Heart right ventricle (tissue), 16 donors: Measurements from ENCODE around the gene CCDC124. TPM values are rescaled to one million over a fixed set of nuclear protein-coding genes. Genes with fewer than 3 reads are reported as not detected.

Experiments used
- ATAC-seq, 8 donors: fragments of 200-7000 bp; cut with Tn5 transposase; one replicate each; pipeline ENCODE4 v1.9.1; 2020; ENCODE audit warnings: mild to moderate bottlenecking in 8 of 8, moderate library complexity in 8 of 8, moderate number of reproducible peaks in 1 of 8
- DNase-seq, 2 donors: peaks; one replicate each; pipeline ENCODE4 v3.0.0-alpha.2; 2020
- H3K27ac ChIP-seq, 10 donors: fragments of 200-600 bp; sonication (generic) in 2 of 10; one replicate each; pipeline versions ENCODE4 v1.5.0 to v1.8.0; 2020 to 2022; ENCODE audit warnings: mild to moderate bottlenecking in 3 of 10
- H3K27me3 ChIP-seq, 7 donors: fragments of 200-600 bp; one replicate each; pipeline ENCODE4 v1.8.0; 2021 to 2022; ENCODE audit warnings: mild to moderate bottlenecking in 2 of 7
- H3K36me3 ChIP-seq, 9 donors: fragments of 200-600 bp; sonication (generic) in 1 of 9; one replicate each; pipeline versions ENCODE4 v1.5.0 to v1.8.0; 2020 to 2022; ENCODE audit warnings: mild to moderate bottlenecking in 2 of 9
- H3K4me1 ChIP-seq, 9 donors: fragments of 200-600 bp; sonication (generic) in 1 of 9; one replicate each; pipeline versions ENCODE4 v1.5.0 to v1.8.0; 2020 to 2022; ENCODE audit warnings: mild to moderate bottlenecking in 4 of 9
- H3K4me3 ChIP-seq, 10 donors: fragments of 200-600 bp; sonication (generic) in 2 of 10; one replicate each; pipeline versions ENCODE4 v1.5.0 to v1.8.0; 2020 to 2022; ENCODE audit warnings: mild to moderate bottlenecking in 7 of 10, moderate library complexity in 2 of 10
- H3K9me3 ChIP-seq, 11 donors: fragments of 200-600 bp in 10 of 11; sonication (generic) in 2 of 11; one replicate each; pipeline versions ENCODE4 v1.5.0 to v1.8.0; 2013 to 2022; ENCODE audit warnings: mild to moderate bottlenecking in 2 of 11, control low read depth in 1 of 11, moderate library complexity in 1 of 11
- CTCF ChIP-seq, 9 donors: fragments of 200-600 bp; sonication (generic) in 2 of 9; IDR thresholded peaks; one replicate each; pipeline versions ENCODE4 v1.5.0 to v1.8.0; 2021 to 2022; ENCODE audit warnings: antibody characterized with exemption in 9 of 9, mild to moderate bottlenecking in 5 of 9, moderate library complexity in 1 of 9
- WGBS, 2 donors: extraction: QIAGEN DNeasy Blood & Tissue Kit; methylation state at CpG; one replicate each; pipeline ENCODE4 v1.1.7; 2013; ENCODE audit warnings: inconsistent platforms in 1 of 2; 5-methylcytosine and 5-hydroxymethylcytosine counted together
- intact Hi-C, 10 donors: fragments of 100-400 bp; cut with DNase I; formaldehyde crosslinking; loops; one replicate each; pipeline versions ENCODE4 v1.11.1 to v1.14.2; 2022
- polyA plus RNA-seq, 2 donors: library from polyadenylated mRNA; stranded (reverse); fragments of 200-250 nt; gene quantifications; one replicate each; pipeline ENCODE4 v1.2.3, GENCODE V29; 2013
- total RNA-seq, 10 donors: library from RNA; stranded (reverse); fragmentation: NEBNext Ultra II Directional in 3 of 10; extraction: Animal tissue kit (Norgen Biotek cat#: 25700) in 3 of 10; gene quantifications; one replicate each; pipeline versions ENCODE4 v1.2.1 to v1.2.4, GENCODE V29; 2021 to 2023
- donor health status: Arrhythmogenic right ventricular cardiomyopathy.
- donor health status: ischemic (EF 13 %, LVEDD 7.1; RV severe dilation, severe dysfunction).
- donor health status: healthy with polysubstance abuse.
- donor health status: DM: no; HTN: yes; CAD: no.
- donor health status: DM: no; HTN: no; CAD: no.
- donor health status: ischemic (EF 25% LVEDD 6.9; RV normal size, moderate dysfunction).
- donor health status: ischemic (EF 25% LVEDD 5.7; RV mildly dilated, moderate dysfunction).
- donor health status: healthy.
- donor health status: DM: yes; HTN: yes; CAD: no.
- donor health status: Ischemic cardiomyopathy.
- donor health status: ischemic (EF 35%, LVEDD 5.7; RV mildly dilated, moderate dysfunction).
- donor health status: nonischemic (EF 11% LVEDD 7.7; RV severe dilation, severe dysfunction).
- donor health status: DM: yes; HTN: yes; CAD: no.
- donor health status: PGD.
- donor health status: ischemic (EF 29% LVEDD 5.4; RV normal size, mild dysfunction).
- donor health status: nonischemic (EF 23%, LVEDD 6.1; RV moderate dilation, normal function).

The CCDC124 gene
- total and polyA plus RNA-seq, 12 donors, result 52.0 to 240 (median 66.2) TPM

DNA sequence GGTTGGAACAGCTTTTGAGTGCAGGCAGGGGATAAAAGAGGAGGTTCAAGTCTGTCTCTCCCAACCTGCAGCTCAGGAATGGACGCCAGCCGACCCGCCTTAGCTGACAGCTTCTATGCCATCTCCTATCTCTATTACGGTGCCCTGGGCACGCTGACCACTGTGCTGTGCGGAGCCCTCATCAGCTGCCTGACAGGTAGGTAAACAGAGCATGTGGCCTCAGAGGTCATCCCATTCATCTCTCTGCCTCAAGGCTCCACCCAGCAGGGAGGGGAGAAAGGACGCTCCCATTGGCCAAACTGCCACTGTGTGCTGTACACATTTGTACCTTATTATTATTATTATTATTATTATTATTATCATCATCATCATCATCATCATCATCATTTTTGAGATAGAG is 44.6 kb upstream of the CCDC124 start:
- no peaks in the 10 kb centered on the region for H3K4me1 ChIP-seq
- no peaks in the 10 kb centered on the region for H3K36me3 ChIP-seq
- no peak for TF ChIP-seq CTCF (IDR thresholded peaks at IDR 0.05)
- H3K27me3 ChIP-seq, result peaks cover 0 to 40% (median 24%) of the 10 kb centered on the region in 7 donors
- H3K9me3 ChIP-seq, result no peaks in the 10 kb centered on the region
- WGBS, 2 donors, result 80 to 83% methylated on average over 7 of the region's 7 CpGs
- ATAC-seq (no peak), DNase-seq (no peak)
- no peak overlapping the region for H3K27ac ChIP-seq
- intact Hi-C loops, result no loop called here
- no peak overlapping the region for H3K4me3 ChIP-seq

DNA sequence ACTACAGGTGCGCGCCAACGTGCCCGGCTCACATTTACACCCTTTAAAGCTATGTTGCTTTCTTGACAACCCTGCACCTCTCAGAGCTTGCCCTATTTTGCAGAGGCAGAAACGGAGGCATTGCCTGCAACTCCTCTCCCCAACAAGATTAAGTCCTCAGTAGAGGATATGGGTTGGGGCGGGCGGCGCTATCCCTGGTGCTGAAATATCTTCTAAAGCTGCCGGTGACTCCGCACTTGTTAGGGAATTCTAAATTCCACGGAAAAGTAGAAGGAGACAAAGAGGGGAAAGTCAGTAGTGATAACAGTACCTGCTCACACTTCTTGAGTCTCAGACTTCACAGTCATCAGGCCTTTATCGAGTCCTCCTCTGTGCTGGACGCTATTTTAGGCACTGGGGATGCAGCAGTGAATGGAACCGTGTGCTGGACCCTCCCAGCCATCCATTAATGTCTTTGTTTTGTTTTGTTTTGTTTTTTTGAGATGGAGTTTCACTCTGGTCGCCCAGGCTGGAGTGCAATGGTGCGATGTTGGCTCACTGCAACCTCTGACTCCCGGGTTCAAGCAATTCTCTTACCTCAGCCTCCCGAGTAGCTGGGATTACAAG is 43.1 kb upstream of the CCDC124 start:
- H3K27ac ChIP-seq, result no peak overlapping the region
- no peaks in the 10 kb centered on the region for H3K4me1 ChIP-seq
- H3K27me3 ChIP-seq, result peaks cover 0 to 46% (median 25%) of the 10 kb centered on the region in 7 donors
- WGBS, 2 donors, result 21 to 25% methylated on average over 18 of the region's 18 CpGs
- intact Hi-C loops, result no loop called here
- no peak for TF ChIP-seq CTCF (IDR thresholded peaks at IDR 0.05)
- peak in 1 of 8 donors; percentile 47 for ATAC-seq
- H3K36me3 ChIP-seq, result no peaks in the 10 kb centered on the region
- no peak overlapping the region for H3K4me3 ChIP-seq
- peak in 1 of 2 donors; percentile 13 for DNase-seq
- no peaks in the 10 kb centered on the region for H3K9me3 ChIP-seq

GRCh38 chr19:17893766-17894165 is 39.0 kb upstream of the CCDC124 start:
- Histone ChIP-seq H3K27ac (no peak overlapping the region), H3K9me3 (no peaks in the 10 kb centered on the region), H3K36me3 (no peaks in the 10 kb centered on the region), H3K4me1 (no peaks in the 10 kb centered on the region), H3K4me3 (no peak overlapping the region), H3K27me3 (peaks cover 0 to 70% (median 48%) of the 10 kb centered on the region in 7 donors)
- whole genome bisulfite sequencing, 2 donors, result 65 to 75% methylated on average over 9 of the region's 9 CpGs
- DNase-seq (no peak), ATAC-seq (no peak)
- intact Hi-C loops, result no loop called here
- no peak for TF ChIP-seq CTCF (IDR thresholded peaks at IDR 0.05)

DNA sequence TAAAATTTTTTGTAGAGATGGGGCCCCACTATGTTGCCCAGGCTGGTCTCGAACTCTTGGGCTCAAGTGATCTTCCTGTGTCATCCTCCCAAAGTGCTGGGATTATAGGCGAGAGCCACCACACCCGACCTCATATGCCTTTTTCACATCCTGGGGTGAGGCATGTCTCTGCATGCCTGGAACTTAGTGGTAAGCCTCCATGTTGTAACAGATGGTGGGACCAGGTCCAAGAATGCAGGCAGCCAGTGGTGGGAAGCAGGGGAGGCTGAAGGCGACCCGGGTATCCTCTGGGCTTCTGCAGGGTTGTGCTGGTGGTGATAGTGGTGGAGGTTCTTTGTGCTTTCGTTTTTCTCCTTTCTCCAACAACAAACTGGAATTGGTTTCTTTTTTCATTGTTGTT is 30.1 kb upstream of the CCDC124 start:
- 53 to 63% methylated on average over 6 of the region's 6 CpGs for WGBS, 2 donors

More for the DNA sequence above, 30.1 kb upstream of the CCDC124 start:
- Histone ChIP-seq H3K9me3 (peaks cover 0 to 11% (median 3%) of the 10 kb centered on the region in 11 donors), H3K36me3 (no peaks in the 10 kb centered on the region), H3K4me3 (no peak overlapping the region), H3K4me1 (no peaks in the 10 kb centered on the region), H3K27ac (no peak overlapping the region), H3K27me3 (peaks cover 0 to 38% (median 10%) of the 10 kb centered on the region in 7 donors)
- TF ChIP-seq CTCF (IDR thresholded peaks at IDR 0.05), result no peak
- no peak for ATAC-seq
- DNase-seq, result no peak
- intact Hi-C loops, result no loop called here
